HCT116 (cell line): Measurements from ENCODE around the gene ERBIN. TPM values are rescaled to one million over a fixed set of nuclear protein-coding genes. Genes with fewer than 3 reads are reported as not detected.

Experiments used
- ATAC-seq: fragments of 200-7000 bp; cut with Tn5 transposase; 2 replicates; pipeline ENCODE4 v1.9.1; 2020; ENCODE audit warnings: mild to moderate bottlenecking, moderate library complexity
- BruUV-seq: library from RNA; stranded (reverse); fragments of 400-500 nt; replicated peaks from 2 replicates; lab custom pipeline; 2021; lab: Mats Ljungman, UMichigan
- CTCF ChIA-PET: fragments of 300-600 bp; sonication (Branson Sonifier 250); formaldehyde crosslinking; loops from one replicate; lab custom pipeline; 2021; ENCODE audit warnings: antibody characterized with exemption; lab: Charles Lee
- POLR2A ChIA-PET: fragments of 300-600, 350-600 bp; sonication (Branson Sonifier 250); formaldehyde crosslinking; loops from one replicate; lab custom pipeline; 2021; ENCODE audit warnings: antibody characterized with exemption; lab: Charles Lee
- RAD21 ChIA-PET, 2 experiments: fragments of 300-600 bp; sonication (Branson Sonifier 250); formaldehyde crosslinking; loops; one replicate each; lab custom pipeline; 2023; ENCODE audit warnings: low total read pairs in 2 of 2; ENCODE audit not compliant: uncharacterized antibody in 2 of 2, unreplicated experiment in 2 of 2, low non-redundant PET in 1 of 2; lab: Charles Lee
- DNase-seq: peaks from one replicate; pipeline ENCODE4 v3.0.0-alpha.2; 2010; ENCODE audit warnings: low read depth, low spot score
- H2AFZ ChIP-seq: fragments of 200-600 bp; shearing (Covaris generic), sonication (generic); 2 replicates; pipeline ENCODE4 v1.6.1; 2017; ENCODE audit warnings: low read depth, mixed run types, mixed read lengths, antibody characterized with exemption, low read length; ENCODE audit not compliant: poor library complexity, severe bottlenecking
- H3K27ac ChIP-seq: 2 replicates; pipeline ENCODE4 v1.5.1; 2012; ENCODE audit warnings: low read depth, low read length
- H3K27me3 ChIP-seq: fragments of 200-600 bp; sonication (generic); 2 replicates; pipeline ENCODE4 v1.6.1; 2016; ENCODE audit warnings: mixed run types, low read length, mixed read lengths; ENCODE audit not compliant: insufficient read depth
- H3K36me3 ChIP-seq, 2 experiments: fragments of 200-500 bp in 1 of 2; fragments of 200-600 bp in 1 of 2; sonication (Bioruptor generic) in 1 of 2; sonication (generic) in 1 of 2; 2 replicates each; pipeline versions ENCODE4 v1.5.1 to v1.6.1; 2014 to 2016; ENCODE audit warnings: low read length in 2 of 2, inconsistent platforms in 1 of 2, mixed read lengths in 1 of 2, mixed run types in 1 of 2; ENCODE audit not compliant: insufficient read depth in 2 of 2, control insufficient read depth in 1 of 2
- H3K4me1 ChIP-seq, 2 experiments: fragments of 200-600 bp in 1 of 2; sonication (generic) in 1 of 2; 2 replicates each; pipeline versions ENCODE4 v1.5.1 to v1.6.1; 2012 to 2017; ENCODE audit warnings: low read length in 2 of 2, inconsistent platforms in 1 of 2, mild to moderate bottlenecking in 1 of 2, mixed read lengths in 1 of 2, mixed run types in 1 of 2, moderate library complexity in 1 of 2; ENCODE audit not compliant: insufficient read depth in 2 of 2, control insufficient read depth in 1 of 2
- H3K4me2 ChIP-seq: fragments of 200-600 bp; sonication (generic); 2 replicates; pipeline ENCODE4 v1.6.1; 2017; ENCODE audit warnings: mixed run types, low read length, mixed read lengths
- H3K4me3 ChIP-seq, 2 experiments: fragments of 200-600 bp in 1 of 2; sonication (generic) in 1 of 2; replicated peaks in 1 of 2; 2 replicates each; pipeline ENCODE4 v1.5.1; 2011 to 2016; ENCODE audit warnings: low read length in 2 of 2, control low read depth in 1 of 2, low read depth in 1 of 2, mild to moderate bottlenecking in 1 of 2, mixed read lengths in 1 of 2, mixed run types in 1 of 2
- H3K79me2 ChIP-seq: fragments of 200-600 bp; sonication (generic); 2 replicates; pipeline ENCODE4 v1.6.1; 2017; ENCODE audit warnings: mild to moderate bottlenecking, mixed run types, low read length, moderate library complexity, mixed read lengths; ENCODE audit not compliant: insufficient read depth
- H3K9ac ChIP-seq: fragments of 200-600 bp; sonication (generic); 2 replicates; pipeline ENCODE4 v1.6.1; 2016; ENCODE audit warnings: low read length, mixed read lengths
- H3K9me2 ChIP-seq: fragments of 200-600 bp; sonication (generic), shearing (Covaris generic); 2 replicates; pipeline ENCODE4 v1.6.1; 2017; ENCODE audit warnings: mixed run types, mild to moderate bottlenecking, moderate library complexity; ENCODE audit not compliant: insufficient read depth
- H3K9me3 ChIP-seq, 2 experiments: fragments of 200-500 bp in 1 of 2; fragments of 200-600 bp in 1 of 2; sonication (Bioruptor generic) in 1 of 2; sonication (generic) in 1 of 2; 2 replicates each; pipeline ENCODE4 v1.6.1; 2014 to 2017; ENCODE audit warnings: low read length in 2 of 2, mixed read lengths in 2 of 2, inconsistent platforms in 1 of 2, low read depth in 1 of 2, mild to moderate bottlenecking in 1 of 2, mixed run types in 1 of 2, moderate library complexity in 1 of 2; ENCODE audit not compliant: control insufficient read depth in 1 of 2, insufficient read depth in 1 of 2
- H4K20me1 ChIP-seq: fragments of 200-600 bp; sonication (generic), shearing (Covaris generic); 2 replicates; pipeline ENCODE4 v1.6.1; 2017; ENCODE audit warnings: mixed run types, mild to moderate bottlenecking, moderate library complexity; ENCODE audit not compliant: insufficient read depth
- CBX3 ChIP-seq: IDR thresholded peaks from 2 replicates; pipeline ENCODE4 v1.6.1; 2012; ENCODE audit warnings: low read depth
- CEBPB ChIP-seq: IDR thresholded peaks from 2 replicates; pipeline ENCODE4 v1.6.1; 2012; ENCODE audit warnings: low read depth
- EGR1 ChIP-seq: IDR thresholded peaks from 2 replicates; pipeline ENCODE4 v1.6.1; 2012; ENCODE audit warnings: low read depth
- ELF1 ChIP-seq: IDR thresholded peaks from 2 replicates; pipeline ENCODE4 v1.6.1; 2012; ENCODE audit warnings: low read depth, borderline replicate concordance
- FOSL1 ChIP-seq: IDR thresholded peaks from 2 replicates; pipeline ENCODE4 v1.6.1; 2012; ENCODE audit warnings: low read depth
- POLR2AphosphoS5 ChIP-seq: IDR thresholded peaks from 2 replicates; pipeline ENCODE4 v1.6.1; 2011; ENCODE audit warnings: mild to moderate bottlenecking, low read depth, low read length, moderate library complexity
- RAD21 ChIP-seq: IDR thresholded peaks from 2 replicates; pipeline ENCODE4 v1.6.1; 2012; ENCODE audit warnings: low read depth, mild to moderate bottlenecking
- ZFX ChIP-seq: fragments of 450-650 bp; IDR thresholded peaks from 2 replicates; pipeline ENCODE4 v1.6.1; 2017
- ZNF274 ChIP-seq: fragments of 200-500 bp; sonication (Bioruptor generic); IDR thresholded peaks from 2 replicates; pipeline ENCODE4 v1.6.1; 2014; ENCODE audit warnings: mild to moderate bottlenecking, low read depth, low read length, inconsistent platforms
- intact Hi-C: fragments of 100-400 bp; cut with micrococcal nuclease; formaldehyde crosslinking; loops from 2 replicates; pipeline ENCODE4 v1.10.0; 2022
- total RNA-seq: library from RNA; stranded (reverse); gene quantifications from one replicate; pipeline ENCODE4 v1.2.1, GENCODE V29; 2021; ENCODE audit not compliant: unreplicated experiment
- TF ChIP-seq, protein P1 (sequence below): IDR thresholded peaks from 2 replicates; pipeline ENCODE4 v1.6.1; 2012
- TF ChIP-seq, protein P2 (sequence below): IDR thresholded peaks from 2 replicates; pipeline ENCODE4 v1.6.1; 2012
- TF ChIP-seq, protein P3 (sequence below): IDR thresholded peaks from 2 replicates; pipeline ENCODE4 v1.6.1; 2012; ENCODE audit warnings: low read depth
- TF ChIP-seq, protein P4 (sequence below): IDR thresholded peaks from 2 replicates; pipeline ENCODE4 v1.6.1; 2011; ENCODE audit warnings: mild to moderate bottlenecking, low read length, moderate library complexity; ENCODE audit not compliant: insufficient replicate concordance; ENCODE audit errors: extremely low read depth

The ERBIN gene
- total RNA-seq, 1 experiment from 2014 or later: 57.4 TPM

DNA sequence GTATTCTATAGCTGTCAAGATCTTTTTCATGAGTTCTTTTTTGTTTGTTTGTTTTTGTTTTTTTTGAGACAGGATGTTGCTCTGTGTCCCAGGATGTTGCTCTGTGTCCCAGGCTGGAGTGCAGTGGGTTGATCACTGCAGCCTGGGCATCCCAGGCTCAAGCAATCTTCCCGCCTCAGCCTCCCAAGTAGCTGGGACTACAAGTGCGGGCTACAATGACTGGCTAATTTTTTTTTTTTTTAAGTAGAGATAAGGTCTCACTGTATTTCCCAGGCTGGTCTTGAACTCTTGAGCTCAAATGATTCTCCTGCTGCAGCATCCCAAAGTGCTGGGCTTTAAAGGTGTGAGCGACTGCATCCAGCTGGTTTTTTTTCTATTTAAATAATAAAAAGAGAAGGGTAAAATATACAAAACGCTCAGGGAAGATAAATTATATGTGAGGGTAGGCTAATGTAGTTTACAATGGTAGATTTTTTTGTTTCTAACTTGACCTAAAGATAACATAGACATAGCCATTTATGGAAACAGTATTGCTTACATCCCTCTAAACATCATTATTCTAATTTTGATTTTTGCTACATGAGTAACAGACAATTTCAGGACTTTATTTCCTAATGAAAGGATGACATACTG is 21.9 kb downstream of the ERBIN start:
- Histone ChIP-seq H3K27me3 (no peaks in the 10 kb centered on the region), H3K4me1 (no peaks in the 10 kb centered on the region)
- CTCF ChIA-PET: no interaction called here
- TF ChIP-seq, protein P1, sequence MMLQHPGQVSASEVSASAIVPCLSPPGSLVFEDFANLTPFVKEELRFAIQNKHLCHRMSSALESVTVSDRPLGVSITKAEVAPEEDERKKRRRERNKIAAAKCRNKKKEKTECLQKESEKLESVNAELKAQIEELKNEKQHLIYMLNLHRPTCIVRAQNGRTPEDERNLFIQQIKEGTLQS: no peak
- TF ChIP-seq ZFX (no peak), FOSL1 (no peak), CEBPB (no peak)
- TF ChIP-seq, protein P2, sequence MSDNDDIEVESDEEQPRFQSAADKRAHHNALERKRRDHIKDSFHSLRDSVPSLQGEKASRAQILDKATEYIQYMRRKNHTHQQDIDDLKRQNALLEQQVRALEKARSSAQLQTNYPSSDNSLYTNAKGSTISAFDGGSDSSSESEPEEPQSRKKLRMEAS: no peak
- TF ChIP-seq, all 23 proteins: peak for 0
- ChIA-PET POLR2A (no interaction called here), RAD21 (no interaction called here)
- intact Hi-C loops: no loop called here
- BruUV-seq: no TSS peak
- no peaks in the 10 kb centered on the region for H3K36me3 ChIP-seq
- no peak overlapping the region for H3K27ac ChIP-seq
- no peak for DNase-seq
- H3K79me2 ChIP-seq: peaks cover 100% of the 10 kb centered on the region
- no peak overlapping the region for H3K4me2 ChIP-seq
- no peak overlapping the region for H3K9ac ChIP-seq
- ATAC-seq: no peak
- H2AFZ ChIP-seq: no peak overlapping the region
- H3K9me3 ChIP-seq: no peaks in the 10 kb centered on the region
- H3K9me2 ChIP-seq: peaks cover 6% of the 10 kb centered on the region; the same call in 1 of the 2 replicates
- H4K20me1 ChIP-seq: peaks cover 17% of the 10 kb centered on the region; the same call in 1 of the 2 replicates
- no peak overlapping the region for H3K4me3 ChIP-seq

DNA sequence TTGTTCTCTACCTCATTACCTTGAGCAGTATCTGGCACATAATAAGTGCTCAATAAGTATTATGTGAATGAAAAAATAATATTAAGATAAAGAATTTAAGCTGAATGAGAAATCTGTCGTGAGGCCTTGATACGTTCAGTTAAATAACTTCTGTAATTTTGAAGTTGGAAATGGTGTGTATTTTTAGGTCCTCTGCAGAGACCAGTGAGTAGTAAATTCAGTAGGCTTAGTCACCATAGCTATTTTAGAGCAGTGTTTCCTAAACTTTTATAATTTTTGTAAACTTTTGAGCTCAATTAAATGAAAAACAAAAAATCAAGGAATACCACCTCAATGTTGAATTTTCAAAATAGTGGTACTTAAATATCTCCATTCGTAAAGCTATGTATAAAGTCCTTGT is 25.0 kb downstream of the ERBIN start:
- H3K4me3 ChIP-seq: no peak overlapping the region
- no peak for TF ChIP-seq EGR1
- no peak for TF ChIP-seq CEBPB
- no peak for TF ChIP-seq POLR2AphosphoS5
- no peak for TF ChIP-seq FOSL1
- TF ChIP-seq, protein P2: no peak
- no peak for TF ChIP-seq CBX3
- TF ChIP-seq ELF1: no peak
- TF ChIP-seq, protein P3, sequence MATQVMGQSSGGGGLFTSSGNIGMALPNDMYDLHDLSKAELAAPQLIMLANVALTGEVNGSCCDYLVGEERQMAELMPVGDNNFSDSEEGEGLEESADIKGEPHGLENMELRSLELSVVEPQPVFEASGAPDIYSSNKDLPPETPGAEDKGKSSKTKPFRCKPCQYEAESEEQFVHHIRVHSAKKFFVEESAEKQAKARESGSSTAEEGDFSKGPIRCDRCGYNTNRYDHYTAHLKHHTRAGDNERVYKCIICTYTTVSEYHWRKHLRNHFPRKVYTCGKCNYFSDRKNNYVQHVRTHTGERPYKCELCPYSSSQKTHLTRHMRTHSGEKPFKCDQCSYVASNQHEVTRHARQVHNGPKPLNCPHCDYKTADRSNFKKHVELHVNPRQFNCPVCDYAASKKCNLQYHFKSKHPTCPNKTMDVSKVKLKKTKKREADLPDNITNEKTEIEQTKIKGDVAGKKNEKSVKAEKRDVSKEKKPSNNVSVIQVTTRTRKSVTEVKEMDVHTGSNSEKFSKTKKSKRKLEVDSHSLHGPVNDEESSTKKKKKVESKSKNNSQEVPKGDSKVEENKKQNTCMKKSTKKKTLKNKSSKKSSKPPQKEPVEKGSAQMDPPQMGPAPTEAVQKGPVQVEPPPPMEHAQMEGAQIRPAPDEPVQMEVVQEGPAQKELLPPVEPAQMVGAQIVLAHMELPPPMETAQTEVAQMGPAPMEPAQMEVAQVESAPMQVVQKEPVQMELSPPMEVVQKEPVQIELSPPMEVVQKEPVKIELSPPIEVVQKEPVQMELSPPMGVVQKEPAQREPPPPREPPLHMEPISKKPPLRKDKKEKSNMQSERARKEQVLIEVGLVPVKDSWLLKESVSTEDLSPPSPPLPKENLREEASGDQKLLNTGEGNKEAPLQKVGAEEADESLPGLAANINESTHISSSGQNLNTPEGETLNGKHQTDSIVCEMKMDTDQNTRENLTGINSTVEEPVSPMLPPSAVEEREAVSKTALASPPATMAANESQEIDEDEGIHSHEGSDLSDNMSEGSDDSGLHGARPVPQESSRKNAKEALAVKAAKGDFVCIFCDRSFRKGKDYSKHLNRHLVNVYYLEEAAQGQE: no peak
- no peak for TF ChIP-seq ZNF274
- TF ChIP-seq ZFX: no peak
- TF ChIP-seq, protein P4, sequence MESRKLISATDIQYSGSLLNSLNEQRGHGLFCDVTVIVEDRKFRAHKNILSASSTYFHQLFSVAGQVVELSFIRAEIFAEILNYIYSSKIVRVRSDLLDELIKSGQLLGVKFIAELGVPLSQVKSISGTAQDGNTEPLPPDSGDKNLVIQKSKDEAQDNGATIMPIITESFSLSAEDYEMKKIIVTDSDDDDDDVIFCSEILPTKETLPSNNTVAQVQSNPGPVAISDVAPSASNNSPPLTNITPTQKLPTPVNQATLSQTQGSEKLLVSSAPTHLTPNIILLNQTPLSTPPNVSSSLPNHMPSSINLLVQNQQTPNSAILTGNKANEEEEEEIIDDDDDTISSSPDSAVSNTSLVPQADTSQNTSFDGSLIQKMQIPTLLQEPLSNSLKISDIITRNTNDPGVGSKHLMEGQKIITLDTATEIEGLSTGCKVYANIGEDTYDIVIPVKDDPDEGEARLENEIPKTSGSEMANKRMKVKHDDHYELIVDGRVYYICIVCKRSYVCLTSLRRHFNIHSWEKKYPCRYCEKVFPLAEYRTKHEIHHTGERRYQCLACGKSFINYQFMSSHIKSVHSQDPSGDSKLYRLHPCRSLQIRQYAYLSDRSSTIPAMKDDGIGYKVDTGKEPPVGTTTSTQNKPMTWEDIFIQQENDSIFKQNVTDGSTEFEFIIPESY: no peak
- no peak for TF ChIP-seq RAD21

More for the DNA sequence above, 25.0 kb downstream of the ERBIN start:
- DNase-seq (no peak), ATAC-seq (no peak)
- no peaks in the 10 kb centered on the region for H3K9me2 ChIP-seq
- 0 out of 2 replicates have a peak, but pooled peaks cover 12% of the 10 kb centered on the region for H4K20me1 ChIP-seq
- H3K9me3 ChIP-seq: no peaks in the 10 kb centered on the region
- no peak overlapping the region for H3K4me2 ChIP-seq
- no peak overlapping the region for H2AFZ ChIP-seq
- ChIA-PET POLR2A (no interaction called here), CTCF (no interaction called here), RAD21 (no interaction called here)
- BruUV-seq: no TSS peak
- no peaks in the 10 kb centered on the region for H3K27me3 ChIP-seq
- no peak overlapping the region for H3K9ac ChIP-seq
- no peaks in the 10 kb centered on the region for H3K36me3 ChIP-seq
- intact Hi-C loops: no loop called here
- no peaks in the 10 kb centered on the region for H3K4me1 ChIP-seq
- H3K79me2 ChIP-seq: peaks cover 99% of the 10 kb centered on the region
- H3K27ac ChIP-seq: no peak overlapping the region
